ENCODE measurements around the gene INO80B.
"Not testable (repeated sequence)": the region's sequence is repeated elsewhere in the genome, so short reads cannot be mapped to it uniquely, and the experiment has no call there.

Gene INO80B

DNA sequence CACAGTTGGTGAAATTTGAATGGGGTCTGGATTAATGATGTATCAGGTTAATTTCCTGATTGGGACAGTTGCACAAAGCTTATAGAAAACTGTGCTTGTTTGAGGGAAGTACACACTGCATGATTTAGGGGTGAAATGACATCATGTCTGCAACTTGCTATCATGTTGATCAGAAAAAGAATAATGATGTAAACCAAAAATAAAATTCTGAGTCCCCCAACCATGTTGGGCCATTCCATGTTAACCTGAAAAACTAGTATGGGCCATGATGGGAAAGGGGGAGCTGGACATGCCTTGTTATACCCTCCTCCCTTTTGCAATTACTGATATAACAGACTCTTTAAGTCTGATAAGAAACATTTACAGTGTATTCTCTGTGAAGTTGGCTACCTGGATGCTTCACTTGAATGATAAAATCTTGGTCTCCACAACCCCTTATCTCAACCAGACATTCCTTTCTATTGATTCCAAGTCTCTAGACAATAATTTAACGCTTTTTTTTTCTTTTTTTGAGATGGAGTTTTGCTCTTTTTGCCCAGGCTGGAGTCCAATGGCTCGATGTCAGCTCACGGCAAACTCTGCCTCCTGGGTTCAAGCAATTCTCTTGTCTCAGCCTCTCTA is 4.2 kb upstream of the INO80B start:
- DNase-seq = no peak

DNA sequence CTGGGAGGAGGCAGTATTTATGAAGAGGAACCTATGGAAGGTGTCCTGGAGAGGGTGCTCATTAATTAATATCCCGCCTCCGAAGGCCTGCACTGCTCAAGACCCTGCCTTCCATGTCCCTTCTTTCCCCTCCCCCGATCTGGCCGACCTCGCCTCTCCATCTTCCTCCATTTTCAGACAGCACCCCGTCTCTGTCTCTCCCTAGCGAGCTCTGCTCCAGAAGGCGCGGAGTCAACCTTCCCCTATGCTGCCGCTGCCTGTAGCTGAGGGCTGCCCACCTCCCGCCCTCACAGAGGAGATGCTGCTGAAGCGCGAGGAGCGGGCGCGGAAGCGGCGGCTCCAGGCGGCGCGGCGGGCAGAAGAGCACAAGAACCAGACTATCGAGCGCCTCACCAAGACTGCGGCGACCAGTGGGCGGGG is 2.3 kb downstream of the INO80B start:
- DNase-seq = peak; percentile 50

DNA sequence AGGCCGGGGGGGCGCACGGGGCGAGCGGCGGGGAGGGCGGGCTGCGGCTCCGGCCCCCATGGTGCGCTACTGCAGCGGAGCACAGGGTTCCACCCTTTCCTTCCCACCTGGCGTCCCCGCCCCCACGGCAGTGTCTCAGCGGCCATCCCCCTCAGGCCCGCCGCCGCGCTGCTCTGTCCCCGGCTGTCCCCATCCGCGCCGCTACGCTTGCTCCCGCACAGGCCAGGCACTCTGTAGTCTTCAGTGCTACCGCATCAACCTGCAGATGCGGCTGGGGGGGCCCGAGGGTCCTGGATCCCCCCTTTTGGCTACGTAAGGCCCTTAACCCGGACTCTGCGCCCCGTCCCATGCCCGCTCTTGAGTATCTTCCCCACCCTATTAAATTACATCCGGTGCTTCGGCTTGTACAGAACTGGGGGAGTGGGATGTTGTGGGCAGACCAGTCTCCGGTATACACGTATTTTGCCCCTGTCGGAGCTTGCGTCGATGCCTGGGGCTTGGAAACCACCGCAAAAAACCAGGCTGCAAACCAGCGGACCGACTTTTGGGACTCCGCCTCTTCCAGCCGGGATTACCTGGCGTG is 2.8 kb downstream of the INO80B start:
- peak; percentile 51 for DNase-seq

DNA sequence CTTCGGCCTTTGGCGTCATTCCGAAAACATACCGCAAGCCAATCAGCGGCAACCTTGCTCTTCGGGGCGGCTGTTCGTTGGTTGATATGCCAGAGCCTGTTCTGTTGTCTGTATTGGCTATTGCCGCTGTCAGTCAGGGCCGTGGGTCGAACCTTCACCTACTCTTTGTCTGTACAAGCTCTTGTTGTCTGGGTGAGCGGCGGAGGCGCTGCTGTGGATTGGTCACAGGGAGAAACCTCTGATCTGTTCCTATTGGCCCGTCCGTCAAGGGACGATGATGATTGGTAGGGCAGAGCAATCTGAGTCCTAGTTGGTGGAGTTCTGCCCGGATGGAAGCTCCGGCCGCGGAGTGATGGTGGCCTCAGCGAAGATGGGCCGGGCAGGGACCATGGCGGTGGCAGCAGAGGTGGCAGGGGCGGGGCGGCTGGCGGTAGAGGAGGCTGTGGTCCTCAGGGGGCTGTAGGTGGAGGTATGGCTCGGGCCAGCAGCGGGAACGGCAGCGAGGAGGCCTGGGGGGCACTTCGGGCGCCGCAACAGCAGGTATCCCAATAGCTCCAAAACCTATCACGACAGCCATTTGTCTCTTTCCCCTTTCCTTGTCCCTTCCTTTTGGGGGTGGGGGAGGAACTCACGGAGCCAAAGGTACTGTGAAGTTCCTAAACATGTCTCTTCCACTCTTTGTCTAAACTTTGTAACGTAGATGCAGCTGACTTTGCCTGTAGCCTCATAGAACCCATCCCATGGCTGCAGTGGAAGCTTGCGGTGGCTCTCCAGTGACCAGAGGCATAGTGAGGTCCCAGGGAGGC is 3.4 kb downstream of the INO80B start, which contains the start of gene WBP1:
Gene WBP1, plus strand, starts transcription at position 307 of the 806 bp plus-strand sequence. Its CDS starts 165 bp downstream, at position 472.
- peak; percentile 100 for DNase-seq

DNA sequence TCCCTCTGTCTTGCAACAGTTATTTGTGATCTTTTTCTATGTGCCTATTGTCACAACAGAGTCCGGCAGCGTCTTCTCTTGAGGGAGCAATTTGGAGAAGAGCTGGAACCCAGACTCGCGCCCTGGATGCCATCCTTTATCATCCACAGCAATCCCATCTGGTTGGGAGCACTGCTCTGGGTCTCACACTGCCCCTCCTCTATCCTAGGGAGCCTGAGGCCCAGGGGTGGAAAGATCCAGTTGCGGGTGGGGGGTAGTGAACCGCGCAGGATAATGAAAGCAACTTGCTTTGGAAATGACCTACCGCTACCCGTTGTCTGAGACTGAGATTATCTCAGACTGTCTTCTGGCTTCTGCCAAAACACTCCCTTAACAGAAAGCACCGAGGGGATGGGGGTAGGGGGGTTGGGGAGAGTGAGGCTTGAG is 4.1 kb downstream of the INO80B start:
- DNase-seq = no peak

DNA sequence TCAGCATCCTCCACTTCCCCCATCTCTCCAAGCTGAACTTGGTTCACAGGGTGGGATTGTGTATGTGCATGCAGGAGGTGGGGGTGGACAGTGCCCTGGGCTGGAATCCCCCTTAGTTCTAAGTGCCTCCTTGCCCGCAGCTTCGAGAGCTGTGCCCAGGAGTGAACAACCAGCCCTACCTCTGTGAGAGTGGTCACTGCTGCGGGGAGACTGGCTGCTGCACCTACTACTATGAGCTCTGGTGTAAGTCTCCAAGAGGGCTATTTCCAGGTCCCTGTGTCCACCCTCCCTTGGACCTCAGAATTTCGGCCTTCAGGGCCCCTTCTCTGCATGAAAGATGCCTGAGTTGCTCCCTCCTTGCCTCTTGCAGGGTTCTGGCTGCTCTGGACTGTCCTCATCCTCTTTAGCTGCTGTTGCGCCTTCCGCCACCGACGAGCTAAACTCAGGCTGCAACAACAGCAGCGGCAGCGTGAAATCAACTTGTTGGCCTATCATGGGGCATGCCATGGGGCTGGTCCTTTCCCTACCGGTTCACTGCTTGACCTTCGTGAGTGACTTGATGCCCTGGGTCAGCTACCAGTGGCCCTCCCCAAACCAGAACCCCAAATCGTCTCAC is 4.7 kb downstream of the INO80B start:
- not testable (repeated sequence) for DNase-seq

DNA sequence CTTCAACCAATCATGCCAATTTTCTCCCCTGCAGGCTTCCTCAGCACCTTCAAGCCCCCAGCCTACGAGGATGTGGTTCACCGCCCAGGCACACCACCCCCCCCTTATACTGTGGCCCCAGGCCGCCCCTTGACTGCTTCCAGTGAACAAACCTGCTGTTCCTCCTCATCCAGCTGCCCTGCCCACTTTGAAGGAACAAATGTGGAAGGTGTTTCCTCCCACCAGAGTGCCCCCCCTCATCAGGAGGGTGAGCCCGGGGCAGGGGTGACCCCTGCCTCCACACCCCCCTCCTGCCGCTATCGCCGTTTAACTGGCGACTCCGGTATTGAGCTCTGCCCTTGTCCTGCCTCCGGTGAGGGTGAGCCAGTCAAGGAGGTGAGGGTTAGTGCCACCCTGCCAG is 5.3 kb downstream of the INO80B start:
- DNase-seq = not testable (repeated sequence)

DNA sequence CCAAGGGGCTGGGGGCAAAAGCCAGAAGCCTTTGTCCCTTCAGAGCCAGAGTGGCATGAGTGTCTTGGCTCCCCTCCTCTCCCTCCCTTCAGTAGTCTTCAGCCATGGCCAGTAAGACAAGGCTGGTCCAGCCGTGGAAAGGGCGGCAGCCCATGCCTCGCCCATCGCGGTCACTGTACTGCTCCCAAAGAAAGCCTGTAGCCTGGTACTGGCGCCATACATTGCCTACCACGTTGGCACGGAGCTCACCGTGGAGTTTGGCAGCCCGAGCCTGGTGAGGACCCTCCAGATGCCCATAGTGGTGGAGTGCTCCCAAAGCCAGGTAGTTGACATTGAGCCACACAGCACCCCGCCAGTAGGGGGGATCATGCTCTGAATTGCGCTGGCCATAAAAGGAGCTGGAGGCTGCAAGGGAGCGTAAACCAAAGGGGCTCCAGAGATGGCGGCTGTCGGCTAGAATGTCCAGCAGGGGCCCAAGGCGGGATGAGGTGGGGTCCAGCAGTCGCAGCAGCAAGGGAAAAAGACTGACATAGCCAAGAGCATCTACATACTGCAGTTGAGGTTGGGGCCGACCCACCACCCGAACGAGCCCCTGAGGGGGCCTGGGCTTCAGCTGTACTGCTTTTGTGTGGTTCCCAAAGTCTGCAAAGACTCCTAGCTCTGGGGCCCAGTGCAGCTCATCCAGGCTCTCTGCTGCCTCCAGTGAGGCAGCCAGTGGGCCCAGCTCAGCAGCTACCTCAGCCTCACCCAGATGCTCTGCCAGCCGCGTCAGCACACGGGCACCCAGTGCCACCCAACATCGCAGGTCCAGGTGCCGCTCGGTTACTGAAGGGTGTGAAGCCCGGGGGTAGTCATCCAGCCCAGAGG is 6.5 kb downstream of the INO80B start:
- DNase-seq = no peak

DNA sequence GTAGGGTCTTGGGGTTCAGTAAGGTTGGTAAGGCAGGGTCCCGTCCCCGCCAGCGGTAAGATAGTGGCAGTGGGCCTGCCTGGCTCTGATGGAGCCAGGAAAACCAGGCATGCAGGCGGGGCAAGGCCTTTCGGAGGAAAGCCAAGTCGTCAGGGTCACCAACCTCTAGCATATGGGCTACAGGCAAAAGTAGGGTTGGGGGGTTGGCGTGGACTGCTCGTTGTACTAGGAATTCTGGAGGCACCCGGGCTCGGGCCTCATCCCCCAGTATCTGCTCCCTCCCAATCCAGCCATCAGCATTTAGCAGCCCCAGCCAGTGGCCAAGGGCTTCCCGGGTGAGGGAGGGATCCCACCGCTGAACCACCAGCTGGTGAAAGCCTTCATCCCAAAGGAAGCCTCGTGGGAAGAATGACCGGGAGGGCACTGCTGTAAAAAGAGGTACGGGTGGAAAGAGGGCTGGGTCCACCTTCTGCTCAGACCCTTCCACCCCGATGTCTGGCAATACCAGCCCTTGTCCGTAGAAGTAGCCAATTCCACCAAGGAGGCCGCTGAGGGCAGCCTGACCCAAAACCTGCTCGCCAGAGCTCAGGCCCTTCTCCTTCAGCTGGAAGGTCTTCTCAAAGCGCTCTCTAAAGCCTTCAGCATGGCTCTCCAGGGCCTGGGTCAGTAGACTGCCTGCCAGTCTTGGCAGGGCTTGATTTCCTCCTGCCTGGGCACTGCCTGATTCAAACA is 7.3 kb downstream of the INO80B start:
- no peak for DNase-seq

DNA sequence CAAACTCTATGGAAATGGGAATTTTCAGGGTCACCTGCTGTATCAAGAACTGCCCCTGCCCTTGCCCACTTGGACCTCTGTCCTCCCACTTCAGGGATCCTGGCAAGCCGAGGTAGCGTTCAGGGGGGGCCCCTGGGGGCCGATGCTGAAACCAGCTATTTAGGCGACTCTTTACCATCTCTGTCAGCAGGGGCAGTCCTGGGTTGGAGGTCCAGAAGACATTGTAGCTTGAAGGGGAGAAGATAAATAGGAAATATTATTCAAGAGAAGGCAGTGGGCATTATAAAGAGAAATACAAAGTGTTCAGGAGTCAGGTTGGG is 7.9 kb downstream of the INO80B start:
- DNase-seq = no peak

DNA sequence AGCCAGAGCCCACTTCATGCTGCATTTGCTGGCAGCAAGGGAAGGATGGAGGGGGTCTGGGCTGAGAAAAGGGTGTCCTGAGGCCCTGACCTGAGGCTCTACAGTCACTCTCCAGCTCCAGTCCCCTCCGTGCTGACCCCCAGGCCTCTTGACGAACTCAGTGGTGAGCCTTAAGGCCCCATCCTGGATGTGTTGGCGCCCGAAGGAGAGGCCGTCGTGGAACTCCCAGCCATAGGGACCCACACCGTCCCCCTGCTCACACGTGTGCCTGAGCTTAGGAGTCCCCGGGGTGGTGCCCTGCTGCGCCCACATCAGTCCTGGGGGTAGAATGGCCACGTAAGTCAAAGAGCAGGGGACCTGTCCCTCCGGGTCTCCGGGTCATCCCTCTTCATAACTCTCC is 9.5 kb downstream of the INO80B start:
- no peak for DNase-seq

DNA sequence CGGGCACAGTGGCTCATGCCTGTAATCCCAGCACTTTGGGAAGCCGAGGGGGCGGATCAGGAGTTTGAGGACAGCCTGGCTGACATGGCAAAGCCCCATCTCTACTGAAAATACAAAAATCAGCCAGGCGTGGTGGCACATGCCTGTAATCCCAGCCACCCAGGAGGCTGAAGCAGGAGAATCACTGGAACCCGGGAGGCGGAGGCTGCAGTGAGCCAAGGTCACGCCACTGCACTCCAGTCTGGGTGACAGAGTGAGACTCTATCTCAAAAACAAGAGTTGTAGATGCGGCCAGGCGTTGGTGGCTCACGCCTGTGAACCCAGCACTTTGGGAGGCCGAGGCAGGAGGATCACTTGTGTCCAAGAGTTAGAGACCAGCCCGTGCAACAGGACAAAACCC is 15.9 kb downstream of the INO80B start:
- DNase-seq = not testable (repeated sequence)

DNA sequence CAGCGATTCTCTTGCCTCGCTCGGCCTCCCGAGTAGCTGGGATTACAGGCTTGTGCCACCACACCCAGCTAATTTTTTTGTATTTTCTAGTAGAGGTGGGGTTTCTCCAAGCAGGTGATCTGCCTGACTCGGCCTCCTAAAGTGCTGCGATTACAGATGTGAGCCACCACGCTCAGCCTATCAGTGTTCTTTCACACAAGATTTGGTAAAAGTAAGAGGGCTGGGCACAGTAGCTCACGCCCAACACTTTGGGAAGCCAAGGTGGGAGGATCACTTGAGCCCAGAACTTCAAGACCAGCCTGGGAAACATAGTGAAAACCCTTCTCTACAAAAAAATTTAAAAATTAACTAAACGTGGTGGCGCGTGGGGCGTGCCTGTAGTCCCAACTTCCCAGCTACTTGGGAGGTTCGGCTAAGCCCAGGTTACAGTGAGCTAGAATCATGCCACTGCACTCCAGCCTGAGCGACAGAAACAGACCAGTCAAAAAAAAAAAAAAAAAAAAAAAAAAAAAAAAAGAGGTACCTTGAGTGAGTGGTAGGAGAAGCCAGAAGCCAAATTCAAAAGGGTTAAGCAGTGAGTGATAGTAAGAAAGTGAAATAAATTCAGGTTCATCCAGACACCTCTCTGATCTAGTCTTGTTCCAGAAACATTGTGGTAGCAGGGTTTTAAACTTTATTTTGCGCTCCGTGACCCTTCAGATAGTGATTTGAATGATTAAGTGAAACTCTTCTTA is 16.6 kb downstream of the INO80B start:
- DNase-seq = no peak

DNA sequence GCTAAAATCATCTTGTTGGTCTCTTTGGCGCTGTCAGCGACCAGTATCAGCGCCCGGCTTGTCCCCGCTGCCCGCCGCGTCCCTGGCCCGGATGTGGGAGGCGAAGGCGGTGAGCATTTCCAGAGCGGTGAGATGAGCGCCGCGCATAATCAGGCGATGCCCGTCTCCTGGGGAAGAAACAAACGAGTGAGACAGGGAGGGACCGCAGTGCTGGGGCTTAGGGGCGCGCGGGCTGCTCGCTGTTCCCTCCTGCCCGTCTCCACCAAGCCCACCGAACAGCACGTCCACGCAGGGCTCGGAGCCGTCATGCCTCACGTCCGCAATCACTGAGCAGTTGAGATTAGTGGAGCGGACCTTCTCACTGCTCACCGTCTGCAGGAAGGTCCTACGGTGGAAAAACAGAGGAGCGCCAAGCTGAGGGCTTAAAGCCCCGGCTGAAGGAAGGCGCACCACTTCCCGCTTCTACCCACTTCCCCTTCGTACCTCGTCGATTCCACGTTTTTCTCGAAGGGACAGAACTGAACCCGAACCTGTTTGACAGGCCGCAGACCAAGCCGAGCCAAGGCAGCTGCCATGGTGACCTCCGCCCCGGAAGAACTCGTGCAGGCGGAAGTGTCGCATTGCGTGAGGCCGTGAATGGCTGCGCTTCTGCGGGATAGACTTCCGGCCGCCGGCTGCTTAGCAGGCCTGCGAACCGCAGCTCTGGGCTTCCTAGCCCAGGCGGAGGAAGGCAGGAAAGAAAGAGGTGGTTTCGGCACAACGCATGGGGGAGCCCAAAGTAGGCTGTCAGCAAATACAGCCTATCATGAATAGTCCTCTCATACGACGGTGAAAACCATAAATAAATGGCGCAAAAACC is 17.4 kb downstream of the INO80B start, which contains the start of gene MRPL53:
Gene MRPL53, minus strand, starts transcription at position 595 of the 859 bp plus-strand sequence. Its CDS starts 20 bp downstream, at position 575.
- DNase-seq = peak; percentile 93

DNA sequence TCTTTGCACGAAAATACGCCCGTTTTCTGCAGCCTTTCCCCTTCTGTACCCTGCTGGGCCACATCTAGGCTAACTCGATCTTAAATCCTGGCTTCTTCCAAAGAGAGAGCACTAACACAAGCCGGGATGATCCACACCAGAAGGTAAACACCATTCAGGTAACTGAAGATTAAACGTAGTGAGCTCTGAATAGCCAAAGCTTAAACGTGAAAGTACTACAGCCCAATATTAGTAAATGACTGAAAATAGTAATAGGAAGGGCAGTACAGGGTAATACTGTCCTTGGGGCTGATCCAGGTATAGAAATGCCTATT is 18.0 kb downstream of the INO80B start:
- no peak for DNase-seq

DNA sequence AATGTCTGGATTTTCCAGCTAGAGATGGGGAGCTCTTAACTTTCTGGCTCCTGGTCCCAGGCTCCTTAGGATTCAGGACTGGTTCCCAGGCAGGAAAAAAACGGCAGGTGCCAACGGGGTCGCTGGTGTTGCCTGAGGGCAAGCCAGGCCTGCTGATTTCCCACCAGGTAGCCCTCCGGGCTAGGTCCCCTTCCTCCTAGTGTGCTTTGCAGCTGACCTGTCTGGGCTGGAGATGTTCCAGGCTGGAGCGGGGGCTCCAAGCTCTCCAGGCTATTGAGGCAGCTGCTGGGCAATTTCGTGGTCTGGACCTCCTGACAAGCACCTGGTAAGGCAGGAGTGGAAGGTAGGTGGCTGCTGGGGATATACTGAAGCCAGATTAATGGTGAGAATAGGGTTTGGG is 19.6 kb downstream of the INO80B start:
- no peak for DNase-seq

DNA sequence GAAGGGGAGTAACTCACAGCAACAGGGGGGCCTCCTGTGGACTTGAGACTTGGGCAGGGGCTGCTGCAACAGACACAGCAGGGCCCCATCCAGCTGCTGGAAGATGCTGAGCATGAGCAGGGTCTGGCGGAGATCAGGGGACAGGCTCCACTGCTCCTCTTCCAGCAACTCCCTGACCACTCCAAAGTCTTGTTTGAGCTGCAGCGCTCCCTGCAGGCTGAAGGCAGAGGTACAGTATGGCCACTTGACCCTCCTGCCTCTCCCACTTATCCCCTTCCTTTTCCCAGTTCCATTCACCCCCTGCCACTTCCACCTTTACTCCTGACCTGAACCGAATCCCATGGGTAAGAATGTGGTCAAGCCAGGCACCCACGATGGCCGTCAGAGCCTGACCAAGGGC is 20.0 kb downstream of the INO80B start:
- no peak for DNase-seq

DNA sequence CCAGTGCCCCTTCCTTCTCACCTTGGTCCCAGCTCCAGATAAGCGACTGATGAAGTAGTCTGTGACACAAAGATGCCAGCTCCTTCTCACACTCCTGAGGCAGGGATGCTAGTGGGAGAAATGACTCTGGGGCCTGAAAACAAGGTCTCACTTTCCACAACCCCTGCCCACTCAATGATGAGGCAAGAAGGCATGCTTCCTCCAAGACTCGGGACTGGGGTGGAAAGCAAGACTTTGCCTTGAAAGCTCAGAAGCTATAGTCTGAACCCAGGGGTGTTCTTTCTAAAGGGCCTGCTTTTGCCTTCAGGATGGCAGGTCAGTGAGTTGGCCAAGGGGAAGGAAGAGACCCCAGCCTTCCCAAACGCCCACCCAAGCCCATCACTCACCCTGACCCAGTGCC is 26.5 kb downstream of the INO80B start:
- DNase-seq = no peak

DNA sequence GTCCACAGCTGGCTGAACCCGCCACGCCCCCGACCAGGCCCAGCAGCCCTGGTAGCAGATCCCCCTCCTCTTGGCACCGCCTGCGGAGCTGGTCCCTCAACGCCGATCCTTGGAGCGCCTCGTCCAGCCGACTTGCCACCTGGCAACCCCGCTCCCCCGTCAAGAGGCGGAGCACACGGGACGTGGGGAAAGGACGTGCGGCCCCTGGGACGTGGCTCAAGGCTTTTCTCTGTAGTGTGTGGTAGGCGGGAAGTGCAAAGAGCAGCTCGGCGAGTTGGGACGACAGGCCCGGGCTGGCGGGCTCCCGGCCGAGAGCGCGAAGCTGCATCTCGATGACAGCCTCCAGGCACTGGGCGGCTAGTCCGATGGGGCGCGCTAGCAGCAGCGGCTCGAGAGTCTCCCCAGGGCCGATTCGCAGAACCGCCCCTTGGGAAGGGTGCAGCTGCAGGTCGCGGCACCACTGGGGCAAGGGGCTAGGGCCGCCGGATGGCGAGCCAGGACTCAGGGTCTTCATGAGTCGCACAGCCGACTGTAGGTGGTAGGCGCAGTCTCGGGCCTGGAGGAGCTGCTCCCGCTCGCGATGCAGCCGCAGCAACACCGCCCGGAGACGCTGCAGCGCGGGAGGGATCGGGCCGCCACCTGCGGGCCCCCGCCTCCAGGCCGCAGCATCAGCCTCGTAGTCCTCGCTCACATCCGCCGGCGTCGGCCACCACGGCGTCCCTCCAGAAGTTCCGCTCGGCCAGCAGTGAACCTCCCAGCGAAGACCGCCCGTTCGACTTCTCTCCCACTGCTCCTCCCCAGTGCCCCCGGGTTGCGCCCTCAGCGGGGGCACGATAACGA is 27.3 kb downstream of the INO80B start:
- DNase-seq = no peak

Measured in NCI-H1694 (cell line).